HL-60 (cell line): Measurements from ENCODE around the gene MMUT.

Experiments
- CTCF ChIP-seq: IDR thresholded peaks from one replicate; pipeline ENCODE4 v1.5.1; 2011; ENCODE audit warnings: low read length, control low read depth, inconsistent platforms; ENCODE audit not compliant: insufficient read depth
- GABPA ChIP-seq: IDR thresholded peaks from 2 replicates; pipeline ENCODE4 v1.6.1; 2012; ENCODE audit warnings: low read depth
- POLR2AphosphoS5 ChIP-seq: IDR thresholded peaks from 2 replicates; pipeline ENCODE4 v1.6.1; 2012; ENCODE audit warnings: low read depth
- REST ChIP-seq: IDR thresholded peaks from 2 replicates; pipeline ENCODE4 v1.6.1; 2012; ENCODE audit warnings: low read depth; ENCODE audit not compliant: insufficient replicate concordance
- SPI1 ChIP-seq: IDR thresholded peaks from 2 replicates; pipeline ENCODE4 v1.6.1; 2012; ENCODE audit warnings: low read depth, mild to moderate bottlenecking, borderline replicate concordance

GRCh38 chr6:49509342-49509741, 46.3 kb upstream of the MMUT start:
- TF ChIP-seq CTCF: no peak
- no peak for TF ChIP-seq GABPA
- TF ChIP-seq REST: no peak
- TF ChIP-seq POLR2AphosphoS5: no peak
- no peak for TF ChIP-seq SPI1
